GM23338 (cell line): Measurements from ENCODE around the gene ABCB8.

ENCODE experiments used
- CREB1 ChIP-seq: fragments of 250-450 bp; sonication (Bioruptor Pico); IDR thresholded peaks from 2 replicates; pipeline ENCODE4 v1.5.0; 2020; ENCODE audit warnings: low read depth, mild to moderate bottlenecking, moderate library complexity
- CTCF ChIP-seq, 2 experiments: fragments of 200-600 bp in 1 of 2; sonication (generic) in 1 of 2; conservative IDR thresholded peaks; 2 replicates each; pipeline versions ENCODE4 v1.5.1 to v1.6.1; 2016 to 2017; ENCODE audit warnings: antibody characterized with exemption in 2 of 2, low read depth in 2 of 2, mild to moderate bottlenecking in 2 of 2, moderate library complexity in 1 of 2
- EZH2 ChIP-seq: fragments of 200-600 bp; sonication (generic); IDR thresholded peaks from one replicate; pipeline ENCODE4 v1.8.0; 2017; ENCODE audit warnings: antibody characterized with exemption, mild to moderate bottlenecking, low read depth; ENCODE audit not compliant: unreplicated experiment
- EZH2phosphoT487 ChIP-seq: fragments of 200-600 bp; sonication (generic); IDR thresholded peaks from one replicate; pipeline ENCODE4 v1.8.1; 2018; ENCODE audit warnings: antibody characterized with exemption; ENCODE audit not compliant: unreplicated experiment
- JUNB ChIP-seq: IDR thresholded peaks from one replicate; pipeline ENCODE4 v1.6.1; 2016; ENCODE audit warnings: antibody characterized with exemption; ENCODE audit not compliant: unreplicated experiment
- NANOG ChIP-seq: IDR thresholded peaks from 2 replicates; pipeline ENCODE4 v1.6.1; 2016; ENCODE audit warnings: antibody characterized with exemption, borderline replicate concordance
- POLR2AphosphoS5 ChIP-seq: IDR thresholded peaks from 2 replicates; pipeline ENCODE4 v1.6.1; 2016; ENCODE audit warnings: antibody characterized with exemption, low read depth
- ZNF331 ChIP-seq: fragments of 250-450 bp; sonication (Bioruptor Pico); IDR thresholded peaks from 2 replicates; pipeline ENCODE4 v1.5.0; 2020; ENCODE audit warnings: low read depth, mild to moderate bottlenecking, moderate library complexity
- TF ChIP-seq, protein P1 (sequence below): IDR thresholded peaks from one replicate; pipeline ENCODE4 v1.6.1; 2018; ENCODE audit warnings: antibody characterized with exemption; ENCODE audit not compliant: unreplicated experiment

- TF ChIP-seq CTCF (conservative IDR thresholded peaks at IDR 0.05; ENCODE audit: low read depth in 2 of 2) (no peak), CREB1 (no peak; the same call in 1 of the 2 replicates), EZH2 (no peak), POLR2AphosphoS5 (peak; percentile 56), NANOG (no peak), EZH2phosphoT487 (no peak), JUNB (no peak), ZNF331 (CRISPR knock-in tag) (no peak)
- TF ChIP-seq, protein P1, sequence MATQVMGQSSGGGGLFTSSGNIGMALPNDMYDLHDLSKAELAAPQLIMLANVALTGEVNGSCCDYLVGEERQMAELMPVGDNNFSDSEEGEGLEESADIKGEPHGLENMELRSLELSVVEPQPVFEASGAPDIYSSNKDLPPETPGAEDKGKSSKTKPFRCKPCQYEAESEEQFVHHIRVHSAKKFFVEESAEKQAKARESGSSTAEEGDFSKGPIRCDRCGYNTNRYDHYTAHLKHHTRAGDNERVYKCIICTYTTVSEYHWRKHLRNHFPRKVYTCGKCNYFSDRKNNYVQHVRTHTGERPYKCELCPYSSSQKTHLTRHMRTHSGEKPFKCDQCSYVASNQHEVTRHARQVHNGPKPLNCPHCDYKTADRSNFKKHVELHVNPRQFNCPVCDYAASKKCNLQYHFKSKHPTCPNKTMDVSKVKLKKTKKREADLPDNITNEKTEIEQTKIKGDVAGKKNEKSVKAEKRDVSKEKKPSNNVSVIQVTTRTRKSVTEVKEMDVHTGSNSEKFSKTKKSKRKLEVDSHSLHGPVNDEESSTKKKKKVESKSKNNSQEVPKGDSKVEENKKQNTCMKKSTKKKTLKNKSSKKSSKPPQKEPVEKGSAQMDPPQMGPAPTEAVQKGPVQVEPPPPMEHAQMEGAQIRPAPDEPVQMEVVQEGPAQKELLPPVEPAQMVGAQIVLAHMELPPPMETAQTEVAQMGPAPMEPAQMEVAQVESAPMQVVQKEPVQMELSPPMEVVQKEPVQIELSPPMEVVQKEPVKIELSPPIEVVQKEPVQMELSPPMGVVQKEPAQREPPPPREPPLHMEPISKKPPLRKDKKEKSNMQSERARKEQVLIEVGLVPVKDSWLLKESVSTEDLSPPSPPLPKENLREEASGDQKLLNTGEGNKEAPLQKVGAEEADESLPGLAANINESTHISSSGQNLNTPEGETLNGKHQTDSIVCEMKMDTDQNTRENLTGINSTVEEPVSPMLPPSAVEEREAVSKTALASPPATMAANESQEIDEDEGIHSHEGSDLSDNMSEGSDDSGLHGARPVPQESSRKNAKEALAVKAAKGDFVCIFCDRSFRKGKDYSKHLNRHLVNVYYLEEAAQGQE: no peak
These were observed 34.4 kb downstream of the ABCB8 start for GRCh38 chr7:151062399-151063211.
